HEK293 (cell line): ENCODE measurements around the gene CAND2.

ENCODE experiments used
- HIC1 ChIP-seq: fragments of 450-650 bp; formaldehyde crosslinking; IDR thresholded peaks from 2 replicates; pipeline ENCODE4 v1.5.1; 2016; ENCODE audit warnings: missing biosample characterization, missing genetic modification characterization
- RBAK ChIP-seq: fragments of 450-650 bp; formaldehyde crosslinking; IDR thresholded peaks from 2 replicates; pipeline ENCODE4 v1.5.1; 2016; ENCODE audit warnings: missing biosample characterization, missing genetic modification characterization
- ZNF26 ChIP-seq: fragments of 450-650 bp; formaldehyde crosslinking; IDR thresholded peaks from 2 replicates; pipeline ENCODE4 v1.5.1; 2016; ENCODE audit warnings: missing biosample characterization, missing genetic modification characterization
- ZNF274 ChIP-seq, 2 experiments: fragments of 200-500 bp in 1 of 2; fragments of 450-650 bp in 1 of 2; sonication (Bioruptor generic) in 1 of 2; formaldehyde crosslinking in 1 of 2; IDR thresholded peaks; 2 replicates each; pipeline versions ENCODE4 v1.5.1 to v1.6.1; 2014 to 2016; ENCODE audit warnings: borderline replicate concordance in 1 of 2, inconsistent platforms in 1 of 2, low read length in 1 of 2, missing biosample characterization in 1 of 2, missing genetic modification characterization in 1 of 2
- ZNF37A ChIP-seq: fragments of 450-650 bp; IDR thresholded peaks from 2 replicates; pipeline ENCODE4 v1.5.1; 2018; ENCODE audit warnings: missing biosample characterization, missing genetic modification characterization
- ZNF449 ChIP-seq: fragments of 450-650 bp; formaldehyde crosslinking; IDR thresholded peaks from 2 replicates; pipeline ENCODE4 v1.5.1; 2017; ENCODE audit warnings: missing biosample characterization, mild to moderate bottlenecking, missing genetic modification characterization, moderate library complexity
- ZNF548 ChIP-seq: fragments of 450-650 bp; formaldehyde crosslinking; IDR thresholded peaks from 2 replicates; pipeline ENCODE4 v1.5.1; 2016; ENCODE audit warnings: missing biosample characterization, missing genetic modification characterization
- ZNF626 ChIP-seq: fragments of 450-650 bp; sonication (Bioruptor Pico); formaldehyde crosslinking; IDR thresholded peaks from 2 replicates; pipeline ENCODE4 v1.5.1; 2018; ENCODE audit warnings: missing biosample characterization, missing genetic modification characterization, inconsistent platforms
- TF ChIP-seq, protein P1 (sequence below): fragments of 450-650 bp; formaldehyde crosslinking; IDR thresholded peaks from 2 replicates; pipeline ENCODE4 v1.5.1; 2016; ENCODE audit warnings: missing biosample characterization, missing genetic modification characterization
- TF ChIP-seq, protein P2 (sequence below): fragments of 450-650 bp; formaldehyde crosslinking; IDR thresholded peaks from 2 replicates; pipeline ENCODE4 v1.5.1; 2016; ENCODE audit warnings: missing biosample characterization, missing genetic modification characterization
- TF ChIP-seq, protein P3 (sequence below): fragments of 450-650 bp; formaldehyde crosslinking; IDR thresholded peaks from 2 replicates; pipeline ENCODE4 v1.5.1; 2016; ENCODE audit warnings: missing biosample characterization, missing genetic modification characterization, low read depth

- TF ChIP-seq, protein P1, sequence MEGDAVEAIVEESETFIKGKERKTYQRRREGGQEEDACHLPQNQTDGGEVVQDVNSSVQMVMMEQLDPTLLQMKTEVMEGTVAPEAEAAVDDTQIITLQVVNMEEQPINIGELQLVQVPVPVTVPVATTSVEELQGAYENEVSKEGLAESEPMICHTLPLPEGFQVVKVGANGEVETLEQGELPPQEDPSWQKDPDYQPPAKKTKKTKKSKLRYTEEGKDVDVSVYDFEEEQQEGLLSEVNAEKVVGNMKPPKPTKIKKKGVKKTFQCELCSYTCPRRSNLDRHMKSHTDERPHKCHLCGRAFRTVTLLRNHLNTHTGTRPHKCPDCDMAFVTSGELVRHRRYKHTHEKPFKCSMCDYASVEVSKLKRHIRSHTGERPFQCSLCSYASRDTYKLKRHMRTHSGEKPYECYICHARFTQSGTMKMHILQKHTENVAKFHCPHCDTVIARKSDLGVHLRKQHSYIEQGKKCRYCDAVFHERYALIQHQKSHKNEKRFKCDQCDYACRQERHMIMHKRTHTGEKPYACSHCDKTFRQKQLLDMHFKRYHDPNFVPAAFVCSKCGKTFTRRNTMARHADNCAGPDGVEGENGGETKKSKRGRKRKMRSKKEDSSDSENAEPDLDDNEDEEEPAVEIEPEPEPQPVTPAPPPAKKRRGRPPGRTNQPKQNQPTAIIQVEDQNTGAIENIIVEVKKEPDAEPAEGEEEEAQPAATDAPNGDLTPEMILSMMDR: no peak
- TF ChIP-seq ZNF37A (tag by site-specific recombination): no peak
- no peak for TF ChIP-seq ZNF449
- TF ChIP-seq, protein P2, sequence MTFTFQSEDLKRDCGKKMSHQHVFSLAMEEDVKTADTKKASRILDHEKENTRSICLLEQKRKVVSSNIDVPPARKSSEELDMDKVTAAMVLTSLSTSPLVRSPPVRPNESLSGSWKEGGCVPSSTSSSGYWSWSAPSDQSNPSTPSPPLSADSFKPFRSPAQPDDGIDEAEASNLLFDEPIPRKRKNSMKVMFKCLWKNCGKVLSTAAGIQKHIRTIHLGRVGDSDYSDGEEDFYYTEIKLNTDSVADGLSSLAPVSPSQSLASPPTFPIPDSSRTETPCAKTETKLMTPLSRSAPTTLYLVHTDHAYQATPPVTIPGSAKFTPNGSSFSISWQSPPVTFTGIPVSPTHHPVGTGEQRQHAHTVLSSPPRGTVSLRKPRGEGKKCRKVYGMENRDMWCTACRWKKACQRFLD (tag by site-specific recombination): no peak
- TF ChIP-seq RBAK: no peak
- TF ChIP-seq HIC1 (tag by site-specific recombination): no peak
- no peak for TF ChIP-seq ZNF26
- TF ChIP-seq ZNF274 (IDR thresholded peaks at IDR 0.05; ENCODE audit: low read length): no peak
- no peak for TF ChIP-seq ZNF274 (tag by site-specific recombination; IDR thresholded peaks at IDR 0.05; ENCODE audit: borderline replicate concordance)
- TF ChIP-seq ZNF548 (tag by site-specific recombination): no peak
- TF ChIP-seq, protein P3, sequence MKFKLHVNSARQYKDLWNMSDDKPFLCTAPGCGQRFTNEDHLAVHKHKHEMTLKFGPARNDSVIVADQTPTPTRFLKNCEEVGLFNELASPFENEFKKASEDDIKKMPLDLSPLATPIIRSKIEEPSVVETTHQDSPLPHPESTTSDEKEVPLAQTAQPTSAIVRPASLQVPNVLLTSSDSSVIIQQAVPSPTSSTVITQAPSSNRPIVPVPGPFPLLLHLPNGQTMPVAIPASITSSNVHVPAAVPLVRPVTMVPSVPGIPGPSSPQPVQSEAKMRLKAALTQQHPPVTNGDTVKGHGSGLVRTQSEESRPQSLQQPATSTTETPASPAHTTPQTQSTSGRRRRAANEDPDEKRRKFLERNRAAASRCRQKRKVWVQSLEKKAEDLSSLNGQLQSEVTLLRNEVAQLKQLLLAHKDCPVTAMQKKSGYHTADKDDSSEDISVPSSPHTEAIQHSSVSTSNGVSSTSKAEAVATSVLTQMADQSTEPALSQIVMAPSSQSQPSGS: no peak
- TF ChIP-seq ZNF626 (tag by site-specific recombination): no peak
Measured at GRCh38 chr3:12759693-12760565, 36.6 kb upstream of the CAND2 start.
